Upper lobe of left lung (tissue), 6 donors: ENCODE data around the gene KLHL13. TPM values are rescaled to one million over a fixed set of nuclear protein-coding genes. Genes with fewer than 3 reads are reported as not detected.

Experiments
- ATAC-seq, 2 donors: fragments of 200-7000 bp; cut with Tn5 transposase; one replicate each; pipeline ENCODE4 v1.9.1; 2022; ENCODE audit warnings: mild to moderate bottlenecking in 2 of 2, moderate library complexity in 2 of 2; ENCODE audit not compliant: low FRiP score in 2 of 2
- DNase-seq, 2 donors: peaks; one replicate each; pipeline ENCODE4 v3.0.0-alpha.2; 2019 to 2020
- H3K27ac ChIP-seq, 4 donors: fragments of 200-600 bp; sonication (generic); one replicate each; pipeline ENCODE4 v1.5.1; 2016 to 2019
- H3K27me3 ChIP-seq, 4 donors: fragments of 200-600 bp; sonication (generic); one replicate each; pipeline ENCODE4 v1.5.1; 2017 to 2019
- H3K36me3 ChIP-seq, 4 donors: fragments of 200-600 bp; sonication (generic); one replicate each; pipeline ENCODE4 v1.5.1; 2016 to 2019
- H3K4me1 ChIP-seq, 4 donors: fragments of 200-600 bp; sonication (generic); one replicate each; pipeline ENCODE4 v1.5.1; 2018 to 2019
- H3K4me3 ChIP-seq, 4 donors: fragments of 200-600 bp; sonication (generic); one replicate each; pipeline ENCODE4 v1.5.1; 2017 to 2019; ENCODE audit warnings: mild to moderate bottlenecking in 2 of 4, moderate library complexity in 1 of 4
- H3K9me3 ChIP-seq, 4 donors: fragments of 200-600 bp; sonication (generic); one replicate each; pipeline ENCODE4 v1.5.1; 2018 to 2019
- CTCF ChIP-seq, 6 experiments: fragments of 450-650 bp in 4 of 6; fragments of 200-600 bp in 2 of 6; sonication (generic) in 2 of 6; IDR thresholded peaks; one replicate each; pipeline ENCODE4 v1.5.1; 2016 to 2019; ENCODE audit warnings: antibody characterized with exemption in 6 of 6
- EP300 ChIP-seq, 4 donors: sonication (generic); formaldehyde crosslinking; IDR thresholded peaks; one replicate each; pipeline ENCODE4 v1.5.1; 2017; ENCODE audit warnings: antibody characterized with exemption in 4 of 4, control low read depth in 2 of 4
- POLR2A ChIP-seq, 4 donors: fragments of 450-650 bp; IDR thresholded peaks; one replicate each; pipeline ENCODE4 v1.5.1; 2016 to 2017; ENCODE audit warnings: antibody characterized with exemption in 4 of 4, mild to moderate bottlenecking in 2 of 4
- POLR2AphosphoS5 ChIP-seq, 2 donors: sonication (generic); formaldehyde crosslinking; IDR thresholded peaks; one replicate each; pipeline ENCODE4 v1.5.1; 2017; ENCODE audit warnings: antibody characterized with exemption in 2 of 2
- WGBS, 2 donors: methylation state at CpG; one replicate each; pipeline ENCODE4 v1.1.5; 2017 to 2018; 5-methylcytosine and 5-hydroxymethylcytosine counted together
- total RNA-seq, 6 donors: library from RNA; depleted of rRNA in 4 of 6; stranded (reverse); fragments of >200 nt in 4 of 6; gene quantifications; one replicate each; pipeline versions ENCODE4 v1.1.0 to v1.2.1, GENCODE V29; 2016 to 2021
- donor health status: DM: no; HTN: no; CAD: no; lungs with moderate emphysema.
- donor health status: DM: no; HTN: yes; CAD: no; lungs with severe emphysema.

The KLHL13 gene
- total RNA-seq, 6 donors from 2014 or later: 0.63 to 3.8 (median 0.89) TPM; not detected in 1

GRCh38 chrX:118074196-118074595 is 42.4 kb downstream of the KLHL13 start:
- H3K4me1 ChIP-seq: no peaks in the 10 kb centered on the region
- 16 to 64% methylated on average over 1 of the region's 1 CpG for WGBS, 2 donors
- H3K27me3 ChIP-seq: no peaks in the 10 kb centered on the region
- H3K36me3 ChIP-seq: no peaks in the 10 kb centered on the region
- DNase-seq: no peak
- TF ChIP-seq CTCF (IDR thresholded peaks at IDR 0.05) (no peak), POLR2AphosphoS5 (IDR thresholded peaks at IDR 0.05) (no peak), EP300 (IDR thresholded peaks at IDR 0.05) (no peak), POLR2A (IDR thresholded peaks at IDR 0.05) (no peak)
- H3K9me3 ChIP-seq: no peaks in the 10 kb centered on the region
- H3K27ac ChIP-seq: no peak overlapping the region
- no peak for ATAC-seq
- no peak overlapping the region for H3K4me3 ChIP-seq

GRCh38 chrX:118066867-118067515 is 49.6 kb downstream of the KLHL13 start:
- 67 to 92% methylated on average over 2 of the region's 2 CpGs for WGBS, 2 donors
- no peak for DNase-seq
- no peak overlapping the region for H3K4me3 ChIP-seq
- H3K27ac ChIP-seq: no peak overlapping the region
- H3K9me3 ChIP-seq: no peaks in the 10 kb centered on the region
- H3K27me3 ChIP-seq: no peaks in the 10 kb centered on the region
- H3K36me3 ChIP-seq: no peaks in the 10 kb centered on the region
- H3K4me1 ChIP-seq: no peaks in the 10 kb centered on the region
- no peak for ATAC-seq
- TF ChIP-seq POLR2AphosphoS5 (IDR thresholded peaks at IDR 0.05): no peak
- TF ChIP-seq POLR2A (IDR thresholded peaks at IDR 0.05): no peak
- no peak for TF ChIP-seq EP300 (IDR thresholded peaks at IDR 0.05)
- TF ChIP-seq CTCF (IDR thresholded peaks at IDR 0.05): no peak

- DNase-seq: no peak
- Histone ChIP-seq H3K9me3 (no peaks in the 10 kb centered on the region), H3K27me3 (no peaks in the 10 kb centered on the region), H3K4me3 (no peak overlapping the region), H3K36me3 (no peaks in the 10 kb centered on the region), H3K27ac (no peak overlapping the region), H3K4me1 (no peaks in the 10 kb centered on the region)
- no peak for ATAC-seq
- 64 to 78% methylated on average over 3 of the region's 3 CpGs for WGBS, 2 donors
- TF ChIP-seq POLR2AphosphoS5 (IDR thresholded peaks at IDR 0.05): no peak
- no peak for TF ChIP-seq CTCF (IDR thresholded peaks at IDR 0.05)
- TF ChIP-seq EP300 (IDR thresholded peaks at IDR 0.05): no peak
- no peak for TF ChIP-seq POLR2A (IDR thresholded peaks at IDR 0.05)
Measured at GRCh38 chrX:118062817-118063615, 53.6 kb downstream of the KLHL13 start.

GRCh38 chrX:118062048-118062789 is 54.4 kb downstream of the KLHL13 start:
- Histone ChIP-seq H3K27ac (no peak overlapping the region), H3K4me3 (no peak overlapping the region), H3K36me3 (no peaks in the 10 kb centered on the region), H3K27me3 (no peaks in the 10 kb centered on the region), H3K9me3 (no peaks in the 10 kb centered on the region), H3K4me1 (no peaks in the 10 kb centered on the region)
- 48 to 60% methylated on average over 4 of the region's 4 CpGs for WGBS, 2 donors
- ATAC-seq (no peak), DNase-seq (no peak)
- TF ChIP-seq POLR2A (IDR thresholded peaks at IDR 0.05): no peak
- TF ChIP-seq CTCF (IDR thresholded peaks at IDR 0.05): no peak
- TF ChIP-seq POLR2AphosphoS5 (IDR thresholded peaks at IDR 0.05): no peak
